Neural cell (in vitro differentiated cells): ENCODE measurements around the gene ARHGEF16. TPM values are rescaled to one million over a fixed set of nuclear protein-coding genes. Genes with fewer than 3 reads are reported as not detected.

Source experiments
- H2AFZ ChIP-seq: fragments of 200-600, 300-800 bp; sonication (generic), shearing (Covaris generic); 2 replicates; pipeline ENCODE4 v1.6.0; 2014; ENCODE audit warnings: low read depth, mild to moderate bottlenecking, antibody characterized with exemption, low read length, moderate library complexity
- H3F3A ChIP-seq: fragments of 200-600 bp; shearing (Covaris generic); 2 replicates; pipeline ENCODE4 v1.6.1; 2016; ENCODE audit warnings: mild to moderate bottlenecking, moderate library complexity, mixed read lengths, antibody characterized with exemption, low read length; ENCODE audit not compliant: insufficient read depth, poor library complexity, severe bottlenecking
- H3K27ac ChIP-seq: fragments of 200-600, 300-800 bp; sonication (generic), shearing (Covaris generic); 2 replicates; pipeline ENCODE4 v1.5.1; 2014; ENCODE audit warnings: mild to moderate bottlenecking, low read length, moderate library complexity
- H3K27me3 ChIP-seq: fragments of 300-800, 200-600 bp; sonication (generic), shearing (Covaris generic); 2 replicates; pipeline ENCODE4 v1.6.0; 2014; ENCODE audit warnings: mild to moderate bottlenecking, low read depth, low read length, moderate library complexity; ENCODE audit not compliant: insufficient read depth
- H3K36me3 ChIP-seq: fragments of 300-800, 200-600 bp; sonication (generic), shearing (Covaris generic); 2 replicates; pipeline ENCODE4 v1.5.1; 2014; ENCODE audit warnings: mild to moderate bottlenecking, antibody characterized with exemption, low read length, moderate library complexity; ENCODE audit not compliant: insufficient read depth
- H3K4me2 ChIP-seq: fragments of 300-800, 200-600 bp; sonication (generic), shearing (Covaris generic); 2 replicates; pipeline ENCODE4 v1.6.0; 2014; ENCODE audit warnings: mild to moderate bottlenecking, low read length
- H3K4me3 ChIP-seq: fragments of 300-800, 200-600 bp; sonication (generic), shearing (Covaris generic); 2 replicates; pipeline ENCODE4 v1.5.1; 2014; ENCODE audit warnings: mild to moderate bottlenecking, low read length, moderate library complexity
- H3K79me2 ChIP-seq: fragments of 200-600 bp; shearing (Covaris generic); replicated peaks from 2 replicates; pipeline ENCODE4 v1.6.0; 2014; ENCODE audit warnings: mild to moderate bottlenecking, low read length, moderate library complexity; ENCODE audit not compliant: insufficient read depth
- H3K9ac ChIP-seq: fragments of 300-800, 200-600 bp; sonication (generic), shearing (Covaris generic); 2 replicates; pipeline ENCODE4 v1.6.1; 2016; ENCODE audit warnings: mild to moderate bottlenecking, low read length, mixed read lengths
- H3K9me2 ChIP-seq: fragments of 200-600 bp; shearing (Covaris generic); 2 replicates; pipeline ENCODE4 v1.6.1; 2016; ENCODE audit warnings: mild to moderate bottlenecking, low read length, mixed read lengths; ENCODE audit not compliant: insufficient read depth
- H3K9me3 ChIP-seq: fragments of 200-600, 300-800 bp; sonication (generic), shearing (Covaris generic); 2 replicates; pipeline ENCODE4 v1.6.1; 2016; ENCODE audit warnings: mild to moderate bottlenecking, mixed run types, low read length, moderate library complexity, mixed read lengths
- H4K20me1 ChIP-seq: fragments of 200-600 bp; shearing (Covaris generic); 2 replicates; pipeline ENCODE4 v1.6.1; 2016; ENCODE audit warnings: mild to moderate bottlenecking, mixed run types; ENCODE audit not compliant: insufficient read depth
- EP300 ChIP-seq: fragments of 450-650 bp; conservative IDR thresholded peaks from 2 replicates; pipeline ENCODE4 v1.6.1; 2014; ENCODE audit warnings: antibody characterized with exemption, mild to moderate bottlenecking, moderate library complexity; ENCODE audit not compliant: poor library complexity, severe bottlenecking
- EZH2 ChIP-seq: fragments of 200-600, 300-800 bp; shearing (Covaris generic), sonication (generic); IDR thresholded peaks from 2 replicates; pipeline ENCODE4 v1.6.1; 2014; ENCODE audit warnings: antibody characterized with exemption, low read length, borderline replicate concordance, mild to moderate bottlenecking; ENCODE audit not compliant: insufficient read depth, poor library complexity, severe bottlenecking
- MXI1 ChIP-seq: fragments of 450-650 bp; conservative IDR thresholded peaks from 2 replicates; pipeline ENCODE4 v1.6.1; 2014; ENCODE audit warnings: antibody characterized with exemption, mild to moderate bottlenecking; ENCODE audit not compliant: poor library complexity, severe bottlenecking
- POLR2AphosphoS5 ChIP-seq: IDR thresholded peaks from 2 replicates; pipeline ENCODE4 v1.6.1; 2012
- RAD21 ChIP-seq: fragments of 450-650 bp; conservative IDR thresholded peaks from 2 replicates; pipeline ENCODE4 v1.6.1; 2014; ENCODE audit warnings: antibody characterized with exemption, mild to moderate bottlenecking, moderate library complexity
- SMC3 ChIP-seq: fragments of 450-650 bp; conservative IDR thresholded peaks from 2 replicates; pipeline ENCODE4 v1.6.1; 2014; ENCODE audit warnings: antibody characterized with exemption, mild to moderate bottlenecking, moderate library complexity; ENCODE audit not compliant: poor library complexity
- TAF1 ChIP-seq: IDR thresholded peaks from 2 replicates; pipeline ENCODE4 v1.6.1; 2012; ENCODE audit warnings: low read depth
- polyA plus RNA-seq: library from polyadenylated mRNA; depleted of rRNA; stranded (reverse); fragments of >200 nt; gene quantifications from 2 replicates; pipeline ENCODE4 v1.2.3, GENCODE V29; 2014
- TF ChIP-seq, protein P1 (sequence below): IDR thresholded peaks from 2 replicates; pipeline ENCODE4 v1.6.1; 2012; ENCODE audit warnings: borderline replicate concordance
- TF ChIP-seq, protein P2 (sequence below): fragments of 450-650 bp; IDR thresholded peaks from 2 replicates; pipeline ENCODE4 v1.5.1; 2014; ENCODE audit warnings: antibody characterized with exemption, mild to moderate bottlenecking, moderate library complexity; ENCODE audit not compliant: poor library complexity, severe bottlenecking

Gene ARHGEF16
- polyA plus RNA-seq, 1 donor from 2014 or later: 0.64 TPM

DNA sequence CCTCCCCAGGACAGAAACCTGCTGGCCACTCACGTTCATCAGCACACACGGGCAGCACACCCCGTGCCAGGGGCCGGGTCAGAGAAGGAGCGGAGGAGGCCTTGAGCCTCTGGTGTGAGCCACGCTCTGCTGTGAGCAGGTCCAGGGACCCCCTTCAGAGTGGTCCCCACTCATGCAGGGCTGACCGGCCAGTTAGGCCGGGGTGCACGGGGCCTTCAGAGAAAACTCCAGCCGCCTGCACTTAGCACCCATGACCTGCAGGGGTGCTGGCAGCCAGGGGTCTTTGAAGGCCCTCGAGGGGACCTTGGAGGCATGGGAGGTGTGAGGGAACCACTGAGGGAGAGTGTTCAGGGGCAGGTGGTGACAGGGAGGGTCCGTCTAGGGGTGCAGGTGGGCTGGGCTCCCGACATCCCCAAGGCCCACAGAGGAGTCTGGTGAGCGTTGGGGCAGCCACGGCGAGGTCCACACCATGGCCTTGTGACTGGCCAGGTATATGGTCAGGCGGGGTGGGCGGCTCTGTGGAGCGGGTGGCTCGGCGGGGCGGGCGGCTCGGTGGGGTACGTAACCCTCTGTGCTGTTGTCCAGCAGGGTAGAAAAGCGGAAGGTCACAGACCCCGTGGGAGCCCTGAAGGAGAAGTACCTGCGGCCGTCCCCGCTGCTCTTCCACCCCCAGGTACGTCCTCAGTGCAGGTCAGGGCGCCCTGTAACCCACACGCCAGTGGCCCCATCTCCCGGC lies 40.3 kb upstream of the ARHGEF16 start:
- TF ChIP-seq SMC3 (no peak), MXI1 (no peak), EZH2 (no peak), RAD21 (no peak), POLR2AphosphoS5 (no peak), TAF1 (no peak), EP300 (no peak)
- TF ChIP-seq, protein P1, sequence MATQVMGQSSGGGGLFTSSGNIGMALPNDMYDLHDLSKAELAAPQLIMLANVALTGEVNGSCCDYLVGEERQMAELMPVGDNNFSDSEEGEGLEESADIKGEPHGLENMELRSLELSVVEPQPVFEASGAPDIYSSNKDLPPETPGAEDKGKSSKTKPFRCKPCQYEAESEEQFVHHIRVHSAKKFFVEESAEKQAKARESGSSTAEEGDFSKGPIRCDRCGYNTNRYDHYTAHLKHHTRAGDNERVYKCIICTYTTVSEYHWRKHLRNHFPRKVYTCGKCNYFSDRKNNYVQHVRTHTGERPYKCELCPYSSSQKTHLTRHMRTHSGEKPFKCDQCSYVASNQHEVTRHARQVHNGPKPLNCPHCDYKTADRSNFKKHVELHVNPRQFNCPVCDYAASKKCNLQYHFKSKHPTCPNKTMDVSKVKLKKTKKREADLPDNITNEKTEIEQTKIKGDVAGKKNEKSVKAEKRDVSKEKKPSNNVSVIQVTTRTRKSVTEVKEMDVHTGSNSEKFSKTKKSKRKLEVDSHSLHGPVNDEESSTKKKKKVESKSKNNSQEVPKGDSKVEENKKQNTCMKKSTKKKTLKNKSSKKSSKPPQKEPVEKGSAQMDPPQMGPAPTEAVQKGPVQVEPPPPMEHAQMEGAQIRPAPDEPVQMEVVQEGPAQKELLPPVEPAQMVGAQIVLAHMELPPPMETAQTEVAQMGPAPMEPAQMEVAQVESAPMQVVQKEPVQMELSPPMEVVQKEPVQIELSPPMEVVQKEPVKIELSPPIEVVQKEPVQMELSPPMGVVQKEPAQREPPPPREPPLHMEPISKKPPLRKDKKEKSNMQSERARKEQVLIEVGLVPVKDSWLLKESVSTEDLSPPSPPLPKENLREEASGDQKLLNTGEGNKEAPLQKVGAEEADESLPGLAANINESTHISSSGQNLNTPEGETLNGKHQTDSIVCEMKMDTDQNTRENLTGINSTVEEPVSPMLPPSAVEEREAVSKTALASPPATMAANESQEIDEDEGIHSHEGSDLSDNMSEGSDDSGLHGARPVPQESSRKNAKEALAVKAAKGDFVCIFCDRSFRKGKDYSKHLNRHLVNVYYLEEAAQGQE: no peak
- TF ChIP-seq, protein P2, sequence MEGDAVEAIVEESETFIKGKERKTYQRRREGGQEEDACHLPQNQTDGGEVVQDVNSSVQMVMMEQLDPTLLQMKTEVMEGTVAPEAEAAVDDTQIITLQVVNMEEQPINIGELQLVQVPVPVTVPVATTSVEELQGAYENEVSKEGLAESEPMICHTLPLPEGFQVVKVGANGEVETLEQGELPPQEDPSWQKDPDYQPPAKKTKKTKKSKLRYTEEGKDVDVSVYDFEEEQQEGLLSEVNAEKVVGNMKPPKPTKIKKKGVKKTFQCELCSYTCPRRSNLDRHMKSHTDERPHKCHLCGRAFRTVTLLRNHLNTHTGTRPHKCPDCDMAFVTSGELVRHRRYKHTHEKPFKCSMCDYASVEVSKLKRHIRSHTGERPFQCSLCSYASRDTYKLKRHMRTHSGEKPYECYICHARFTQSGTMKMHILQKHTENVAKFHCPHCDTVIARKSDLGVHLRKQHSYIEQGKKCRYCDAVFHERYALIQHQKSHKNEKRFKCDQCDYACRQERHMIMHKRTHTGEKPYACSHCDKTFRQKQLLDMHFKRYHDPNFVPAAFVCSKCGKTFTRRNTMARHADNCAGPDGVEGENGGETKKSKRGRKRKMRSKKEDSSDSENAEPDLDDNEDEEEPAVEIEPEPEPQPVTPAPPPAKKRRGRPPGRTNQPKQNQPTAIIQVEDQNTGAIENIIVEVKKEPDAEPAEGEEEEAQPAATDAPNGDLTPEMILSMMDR: no peak
- H3K36me3 ChIP-seq: no peaks in the 10 kb centered on the region

DNA sequence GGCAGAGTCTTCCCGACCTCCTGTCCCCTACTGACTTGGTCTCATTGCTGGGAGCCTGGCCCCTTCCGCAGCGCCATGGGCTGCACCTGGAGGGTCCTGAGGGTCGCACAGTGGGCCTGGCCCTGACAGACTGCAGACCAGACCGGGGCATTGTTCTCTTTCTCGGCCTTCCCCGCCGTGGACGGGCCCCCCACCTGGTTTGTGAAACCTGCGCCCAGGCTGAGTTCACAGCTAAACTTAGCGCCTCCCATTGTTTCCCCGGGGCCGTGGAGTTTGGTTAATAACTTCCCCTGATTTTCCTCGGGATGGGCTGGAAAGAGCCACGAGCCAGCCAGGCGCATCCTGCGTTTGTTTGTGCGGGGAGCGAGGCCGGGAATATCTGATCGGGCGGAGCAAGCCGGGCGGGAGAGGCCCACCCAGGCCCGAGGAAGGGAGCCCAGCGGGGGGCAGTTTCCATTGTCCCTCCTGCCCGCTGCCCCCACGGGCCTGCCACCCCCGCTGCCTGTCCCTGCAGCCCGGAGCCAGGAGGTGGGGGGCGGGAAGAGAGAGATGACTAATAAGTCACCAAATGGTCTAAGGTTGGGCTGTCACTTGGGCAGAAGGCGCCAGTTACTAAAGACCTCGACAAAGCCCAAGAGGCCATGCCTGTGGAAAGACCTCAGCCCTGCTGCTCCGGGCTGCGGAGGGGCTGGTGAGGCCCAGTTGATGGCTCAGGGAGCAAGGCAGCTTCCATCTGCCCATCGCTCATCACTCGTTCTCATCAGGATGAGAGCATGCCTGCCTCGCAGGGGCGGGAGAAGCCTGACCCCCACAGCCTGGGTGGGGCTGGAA lies 39.0 kb upstream of the ARHGEF16 start:
- no peak for TF ChIP-seq RAD21
- TF ChIP-seq POLR2AphosphoS5: no peak
- TF ChIP-seq TAF1: no peak
- no peak for TF ChIP-seq EP300
- TF ChIP-seq SMC3: no peak
- TF ChIP-seq EZH2: no peak
- TF ChIP-seq, protein P2: no peak
- TF ChIP-seq, protein P1: no peak
- no peak for TF ChIP-seq MXI1
- no peaks in the 10 kb centered on the region for H3K36me3 ChIP-seq
- H3K4me3 ChIP-seq: no peak overlapping the region
- H3K27ac ChIP-seq: no peak overlapping the region
- no peak overlapping the region for H3K9ac ChIP-seq
- no peaks in the 10 kb centered on the region for H3K9me2 ChIP-seq
- H3K27me3 ChIP-seq: no peaks in the 10 kb centered on the region
- H3K79me2 ChIP-seq: no peaks in the 10 kb centered on the region
- no peaks in the 10 kb centered on the region for H4K20me1 ChIP-seq
- no peak overlapping the region for H3K4me2 ChIP-seq
- H3F3A ChIP-seq: no peaks in the 10 kb centered on the region
- no peak overlapping the region for H2AFZ ChIP-seq
- H3K9me3 ChIP-seq: peaks cover 5% of the 10 kb centered on the region

More for the DNA sequence above, 40.3 kb upstream of the ARHGEF16 start:
- H3K79me2 ChIP-seq: no peaks in the 10 kb centered on the region
- no peak overlapping the region for H3K9ac ChIP-seq
- peaks cover 5% of the 10 kb centered on the region for H3K9me3 ChIP-seq
- no peaks in the 10 kb centered on the region for H3K27me3 ChIP-seq
- no peak overlapping the region for H3K4me3 ChIP-seq
- no peak overlapping the region for H3K27ac ChIP-seq
- no peaks in the 10 kb centered on the region for H3F3A ChIP-seq
- no peak overlapping the region for H3K4me2 ChIP-seq
- no peaks in the 10 kb centered on the region for H4K20me1 ChIP-seq
- H2AFZ ChIP-seq: no peak overlapping the region
- no peaks in the 10 kb centered on the region for H3K9me2 ChIP-seq
